H1 (cell line): Measurements from ENCODE around the gene SEZ6L.

Source experiments
- CREB1 ChIP-seq: IDR thresholded peaks from 2 replicates; pipeline ENCODE4 v1.6.1; 2012; ENCODE audit warnings: inconsistent platforms
- EZH2 ChIP-seq: fragments of 200-600 bp; sonication (generic); IDR thresholded peaks from 2 replicates; pipeline ENCODE4 v1.7.1; 2012; ENCODE audit warnings: low read depth, mild to moderate bottlenecking, moderate library complexity, low read length, inconsistent platforms; ENCODE audit not compliant: severe bottlenecking
- HDAC2 ChIP-seq, 2 experiments: fragments of 300-600 bp in 1 of 2; sonication (generic) in 1 of 2; IDR thresholded peaks; 2 replicates each; pipeline ENCODE4 v1.6.1; 2011 to 2012; ENCODE audit warnings: low read depth in 2 of 2, low read length in 2 of 2, mild to moderate bottlenecking in 2 of 2, moderate library complexity in 2 of 2, borderline replicate concordance in 1 of 2, inconsistent platforms in 1 of 2
- KDM1A ChIP-seq: fragments of 200-600, 300-600 bp; sonication (generic); IDR thresholded peaks from 2 replicates; pipeline ENCODE4 v1.7.1; 2016; ENCODE audit warnings: mild to moderate bottlenecking, low read length, borderline replicate concordance
- TAF1 ChIP-seq: IDR thresholded peaks from 2 replicates; pipeline ENCODE4 v1.6.1; 2011; ENCODE audit warnings: mild to moderate bottlenecking, low read depth, low read length
- TF ChIP-seq, protein P1 (sequence below), 3 experiments: IDR thresholded peaks; 1 replicate in 2 of 3; 2 replicates in 1 of 3; pipeline versions ENCODE4 v1.5.1 to v1.6.1; 2011; ENCODE audit warnings: low read length in 3 of 3, mild to moderate bottlenecking in 3 of 3, inconsistent platforms in 2 of 3, low read depth in 1 of 3, moderate library complexity in 1 of 3; ENCODE audit not compliant: insufficient read depth in 1 of 3; ENCODE audit errors: control extremely low read depth in 1 of 3

DNA sequence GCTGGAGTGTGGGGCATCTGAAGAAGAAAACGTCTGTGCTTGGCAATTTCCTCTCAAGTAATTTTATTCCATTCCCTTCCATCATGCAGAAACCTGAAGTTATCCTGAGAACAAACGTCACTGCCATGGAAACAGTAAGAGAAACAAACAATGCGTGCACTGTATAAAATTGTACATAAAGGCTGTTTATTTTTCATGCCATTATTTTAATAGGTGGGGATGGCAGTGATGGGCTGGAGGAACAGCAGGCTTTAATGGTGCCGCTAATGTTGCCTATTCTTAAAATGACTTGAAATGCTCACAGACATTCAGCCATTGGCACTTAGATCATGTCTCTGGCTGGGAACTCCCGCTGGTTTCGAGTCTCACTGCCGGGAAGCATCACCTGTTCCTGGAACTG lies 7.5 kb upstream of the SEZ6L start:
- no peak for TF ChIP-seq EZH2
- no peak for TF ChIP-seq HDAC2 (IDR thresholded peaks at IDR 0.05; ENCODE audit: borderline replicate concordance in 1 of 2, low read depth in 2 of 2, low read length in 2 of 2)
- no peak for TF ChIP-seq CREB1
- TF ChIP-seq, protein P1, sequence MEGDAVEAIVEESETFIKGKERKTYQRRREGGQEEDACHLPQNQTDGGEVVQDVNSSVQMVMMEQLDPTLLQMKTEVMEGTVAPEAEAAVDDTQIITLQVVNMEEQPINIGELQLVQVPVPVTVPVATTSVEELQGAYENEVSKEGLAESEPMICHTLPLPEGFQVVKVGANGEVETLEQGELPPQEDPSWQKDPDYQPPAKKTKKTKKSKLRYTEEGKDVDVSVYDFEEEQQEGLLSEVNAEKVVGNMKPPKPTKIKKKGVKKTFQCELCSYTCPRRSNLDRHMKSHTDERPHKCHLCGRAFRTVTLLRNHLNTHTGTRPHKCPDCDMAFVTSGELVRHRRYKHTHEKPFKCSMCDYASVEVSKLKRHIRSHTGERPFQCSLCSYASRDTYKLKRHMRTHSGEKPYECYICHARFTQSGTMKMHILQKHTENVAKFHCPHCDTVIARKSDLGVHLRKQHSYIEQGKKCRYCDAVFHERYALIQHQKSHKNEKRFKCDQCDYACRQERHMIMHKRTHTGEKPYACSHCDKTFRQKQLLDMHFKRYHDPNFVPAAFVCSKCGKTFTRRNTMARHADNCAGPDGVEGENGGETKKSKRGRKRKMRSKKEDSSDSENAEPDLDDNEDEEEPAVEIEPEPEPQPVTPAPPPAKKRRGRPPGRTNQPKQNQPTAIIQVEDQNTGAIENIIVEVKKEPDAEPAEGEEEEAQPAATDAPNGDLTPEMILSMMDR (IDR thresholded peaks at IDR 0.05; ENCODE audit: control extremely low read depth in 1 of 3, insufficient read depth in 1 of 3, low read depth in 1 of 3, low read length in 3 of 3): no peak
- no peak for TF ChIP-seq KDM1A
- no peak for TF ChIP-seq TAF1
